Liver (tissue), 3 donors: ENCODE results near the gene CEP68.

Experiments used
- CTCF ChIP-seq: fragments of 150-350 bp; IDR thresholded peaks from 2 replicates; pipeline ENCODE4 v1.5.1; 2017; ENCODE audit warnings: improper control_type of control experiment, low read depth, low read length; ENCODE audit not compliant: missing input control
- REST ChIP-seq: IDR thresholded peaks from 2 replicates; pipeline ENCODE4 v1.6.1; 2016; ENCODE audit warnings: antibody characterized with exemption, mild to moderate bottlenecking
- SP1 ChIP-seq: IDR thresholded peaks from 2 replicates; pipeline ENCODE4 v1.6.1; 2018; ENCODE audit warnings: antibody characterized with exemption, mild to moderate bottlenecking
- TAF1 ChIP-seq: conservative IDR thresholded peaks from 2 replicates; pipeline ENCODE4 v1.6.1; 2016; ENCODE audit warnings: antibody characterized with exemption, mild to moderate bottlenecking
- ZBTB33 ChIP-seq: IDR thresholded peaks from 2 replicates; pipeline ENCODE4 v1.6.1; 2016; ENCODE audit warnings: antibody characterized with exemption
- donor health status: healthy.
- donor health status: healthy.

- peak; percentile 99 for TF ChIP-seq CTCF
- no peak for TF ChIP-seq REST
- TF ChIP-seq ZBTB33: no peak
- TF ChIP-seq SP1: no peak
- TF ChIP-seq TAF1: no peak
These were observed 15.6 kb upstream of the CEP68 start for GRCh38 chr2:65040400-65041261.
